IMR-90 (cell line): ENCODE data around the gene ANKRD65.

ENCODE experiments used
- CEBPB ChIP-seq: IDR thresholded peaks from 2 replicates; pipeline ENCODE4 v1.6.1; 2012; ENCODE audit warnings: low read depth, low read length, improper control_type of control experiment
- CHD1 ChIP-seq: IDR thresholded peaks from 2 replicates; pipeline ENCODE4 v1.6.1; 2012; ENCODE audit warnings: low read depth, low read length, improper control_type of control experiment
- MAFK ChIP-seq: IDR thresholded peaks from 2 replicates; pipeline ENCODE4 v1.6.1; 2012; ENCODE audit warnings: low read depth, low read length, improper control_type of control experiment
- MAZ ChIP-seq: IDR thresholded peaks from 2 replicates; pipeline ENCODE4 v1.6.1; 2012; ENCODE audit warnings: low read depth, mild to moderate bottlenecking, low read length, improper control_type of control experiment, moderate library complexity, borderline replicate concordance
- NFE2L2 ChIP-seq: fragments of 150-350 bp; IDR thresholded peaks from 2 replicates; pipeline ENCODE4 v1.6.1; 2016; ENCODE audit warnings: low read depth, mild to moderate bottlenecking, low read length
- POLR2A ChIP-seq: IDR thresholded peaks from 2 replicates; pipeline ENCODE4 v1.6.1; 2012; ENCODE audit warnings: mild to moderate bottlenecking, low read depth, low read length
- RAD21 ChIP-seq: IDR thresholded peaks from 2 replicates; pipeline ENCODE4 v1.6.1; 2012; ENCODE audit warnings: low read length, improper control_type of control experiment
- RFX5 ChIP-seq: IDR thresholded peaks from 2 replicates; pipeline ENCODE4 v1.8.0; 2012; ENCODE audit warnings: low read depth, mild to moderate bottlenecking, low read length, moderate library complexity
- SMC3 ChIP-seq: fragments of 150-350 bp; IDR thresholded peaks from 2 replicates; pipeline ENCODE4 v1.6.1; 2016; ENCODE audit warnings: low read depth, mild to moderate bottlenecking, antibody characterized with exemption, low read length, moderate library complexity
- TF ChIP-seq, protein P1 (sequence below): conservative IDR thresholded peaks from 2 replicates; pipeline ENCODE4 v1.5.1; 2012; ENCODE audit warnings: mild to moderate bottlenecking, low read depth, low read length, improper control_type of control experiment
- TF ChIP-seq, protein P2 (sequence below): fragments of 150-350 bp; IDR thresholded peaks from 2 replicates; pipeline ENCODE4 v1.6.1; 2016; ENCODE audit warnings: low read depth, mild to moderate bottlenecking, low read length, moderate library complexity, borderline replicate concordance
- TF ChIP-seq, protein P3 (sequence below): fragments of 150-350 bp; IDR thresholded peaks from 2 replicates; pipeline ENCODE4 v1.6.1; 2017; ENCODE audit warnings: mild to moderate bottlenecking, antibody characterized with exemption, low read length, low read depth

DNA sequence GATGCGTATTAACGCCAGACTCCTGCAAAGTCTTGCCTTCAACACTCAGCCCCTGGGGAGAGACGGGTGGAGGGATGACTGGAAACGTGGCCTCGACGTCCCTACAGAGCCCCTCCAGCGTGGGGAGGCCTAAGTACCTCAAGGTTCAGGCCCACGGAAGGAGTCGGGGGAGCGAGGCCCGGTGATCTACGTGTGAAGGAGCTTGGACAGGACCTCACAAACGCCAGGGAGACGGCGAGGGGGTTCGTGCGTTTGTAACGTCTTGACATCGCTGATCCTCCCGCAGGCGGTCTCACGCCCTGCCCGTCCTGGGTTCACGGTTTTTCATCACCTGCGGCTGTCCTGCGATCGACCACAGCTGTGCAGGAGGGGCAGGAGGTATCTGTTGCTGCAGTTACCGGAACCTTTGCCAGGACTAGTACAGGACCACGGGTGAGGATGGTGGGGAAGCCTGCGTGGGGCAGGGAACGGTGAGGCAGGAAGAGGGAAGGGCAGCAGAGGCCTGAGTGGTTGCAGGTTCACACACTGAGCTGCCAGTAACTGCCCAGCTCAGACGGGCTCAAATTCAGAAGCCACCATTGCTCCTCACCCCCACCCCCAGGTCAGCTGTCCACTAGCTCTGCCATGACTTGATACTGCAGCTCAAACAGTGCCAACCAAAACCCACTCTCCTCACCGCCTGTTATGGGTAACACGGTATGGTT lies 21.1 kb downstream of the ANKRD65 start:
- TF ChIP-seq, protein P1, sequence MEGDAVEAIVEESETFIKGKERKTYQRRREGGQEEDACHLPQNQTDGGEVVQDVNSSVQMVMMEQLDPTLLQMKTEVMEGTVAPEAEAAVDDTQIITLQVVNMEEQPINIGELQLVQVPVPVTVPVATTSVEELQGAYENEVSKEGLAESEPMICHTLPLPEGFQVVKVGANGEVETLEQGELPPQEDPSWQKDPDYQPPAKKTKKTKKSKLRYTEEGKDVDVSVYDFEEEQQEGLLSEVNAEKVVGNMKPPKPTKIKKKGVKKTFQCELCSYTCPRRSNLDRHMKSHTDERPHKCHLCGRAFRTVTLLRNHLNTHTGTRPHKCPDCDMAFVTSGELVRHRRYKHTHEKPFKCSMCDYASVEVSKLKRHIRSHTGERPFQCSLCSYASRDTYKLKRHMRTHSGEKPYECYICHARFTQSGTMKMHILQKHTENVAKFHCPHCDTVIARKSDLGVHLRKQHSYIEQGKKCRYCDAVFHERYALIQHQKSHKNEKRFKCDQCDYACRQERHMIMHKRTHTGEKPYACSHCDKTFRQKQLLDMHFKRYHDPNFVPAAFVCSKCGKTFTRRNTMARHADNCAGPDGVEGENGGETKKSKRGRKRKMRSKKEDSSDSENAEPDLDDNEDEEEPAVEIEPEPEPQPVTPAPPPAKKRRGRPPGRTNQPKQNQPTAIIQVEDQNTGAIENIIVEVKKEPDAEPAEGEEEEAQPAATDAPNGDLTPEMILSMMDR, result no peak
- TF ChIP-seq, protein P2, sequence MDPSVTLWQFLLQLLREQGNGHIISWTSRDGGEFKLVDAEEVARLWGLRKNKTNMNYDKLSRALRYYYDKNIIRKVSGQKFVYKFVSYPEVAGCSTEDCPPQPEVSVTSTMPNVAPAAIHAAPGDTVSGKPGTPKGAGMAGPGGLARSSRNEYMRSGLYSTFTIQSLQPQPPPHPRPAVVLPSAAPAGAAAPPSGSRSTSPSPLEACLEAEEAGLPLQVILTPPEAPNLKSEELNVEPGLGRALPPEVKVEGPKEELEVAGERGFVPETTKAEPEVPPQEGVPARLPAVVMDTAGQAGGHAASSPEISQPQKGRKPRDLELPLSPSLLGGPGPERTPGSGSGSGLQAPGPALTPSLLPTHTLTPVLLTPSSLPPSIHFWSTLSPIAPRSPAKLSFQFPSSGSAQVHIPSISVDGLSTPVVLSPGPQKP, result no peak
- TF ChIP-seq, protein P3, sequence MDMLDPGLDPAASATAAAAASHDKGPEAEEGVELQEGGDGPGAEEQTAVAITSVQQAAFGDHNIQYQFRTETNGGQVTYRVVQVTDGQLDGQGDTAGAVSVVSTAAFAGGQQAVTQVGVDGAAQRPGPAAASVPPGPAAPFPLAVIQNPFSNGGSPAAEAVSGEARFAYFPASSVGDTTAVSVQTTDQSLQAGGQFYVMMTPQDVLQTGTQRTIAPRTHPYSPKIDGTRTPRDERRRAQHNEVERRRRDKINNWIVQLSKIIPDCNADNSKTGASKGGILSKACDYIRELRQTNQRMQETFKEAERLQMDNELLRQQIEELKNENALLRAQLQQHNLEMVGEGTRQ, result no peak
- TF ChIP-seq POLR2A, result no peak
- no peak for TF ChIP-seq CHD1
- no peak for TF ChIP-seq MAZ
- TF ChIP-seq CEBPB, result no peak
- no peak for TF ChIP-seq RAD21
- no peak for TF ChIP-seq NFE2L2
- TF ChIP-seq RFX5, result no peak
- TF ChIP-seq MAFK, result no peak
- no peak for TF ChIP-seq SMC3
